Suprapubic skin (tissue), 4 donors: ENCODE results near the gene TMEM178B.

Source experiments
- EP300 ChIP-seq: sonication (generic); formaldehyde crosslinking; IDR thresholded peaks from one replicate; pipeline ENCODE4 v1.6.1; 2017; ENCODE audit warnings: antibody characterized with exemption
- POLR2A ChIP-seq, 2 donors: fragments of 450-650 bp; IDR thresholded peaks; one replicate each; pipeline ENCODE4 v1.6.1; 2017; ENCODE audit warnings: antibody characterized with exemption in 2 of 2, mild to moderate bottlenecking in 2 of 2, moderate library complexity in 2 of 2
- POLR2AphosphoS5 ChIP-seq, 3 donors: sonication (generic); formaldehyde crosslinking; IDR thresholded peaks; one replicate each; pipeline ENCODE4 v1.6.1; 2017; ENCODE audit warnings: antibody characterized with exemption in 3 of 3
- TF ChIP-seq, protein P1 (sequence below), 2 donors: fragments of 200-600 bp in 1 of 2; fragments of 450-650 bp in 1 of 2; sonication (generic) in 1 of 2; IDR thresholded peaks; one replicate each; pipeline ENCODE4 v1.5.1; 2016 to 2019; ENCODE audit warnings: antibody characterized with exemption in 2 of 2, mild to moderate bottlenecking in 1 of 2, moderate library complexity in 1 of 2

DNA sequence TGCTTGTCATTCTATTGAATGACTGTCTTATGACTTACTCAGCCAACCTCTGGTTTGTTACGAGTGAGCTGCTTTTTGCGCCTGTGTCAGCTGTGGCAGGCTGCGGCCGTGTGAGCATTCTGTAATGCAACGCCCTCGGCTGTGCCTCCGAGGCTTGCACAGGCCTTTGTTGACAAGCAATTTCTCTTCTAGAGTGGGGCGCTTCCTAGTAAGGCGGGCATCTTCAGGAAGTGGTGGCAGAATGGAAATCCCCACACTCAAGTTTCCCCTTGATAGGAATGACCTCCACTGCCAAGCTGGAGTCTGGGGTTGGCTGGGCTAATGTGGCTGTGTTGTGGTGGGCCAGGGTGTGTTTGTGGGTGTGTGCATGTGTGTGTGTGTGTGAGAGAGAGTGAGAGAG, 20.2 kb upstream of the TMEM178B start:
- TF ChIP-seq, protein P1, sequence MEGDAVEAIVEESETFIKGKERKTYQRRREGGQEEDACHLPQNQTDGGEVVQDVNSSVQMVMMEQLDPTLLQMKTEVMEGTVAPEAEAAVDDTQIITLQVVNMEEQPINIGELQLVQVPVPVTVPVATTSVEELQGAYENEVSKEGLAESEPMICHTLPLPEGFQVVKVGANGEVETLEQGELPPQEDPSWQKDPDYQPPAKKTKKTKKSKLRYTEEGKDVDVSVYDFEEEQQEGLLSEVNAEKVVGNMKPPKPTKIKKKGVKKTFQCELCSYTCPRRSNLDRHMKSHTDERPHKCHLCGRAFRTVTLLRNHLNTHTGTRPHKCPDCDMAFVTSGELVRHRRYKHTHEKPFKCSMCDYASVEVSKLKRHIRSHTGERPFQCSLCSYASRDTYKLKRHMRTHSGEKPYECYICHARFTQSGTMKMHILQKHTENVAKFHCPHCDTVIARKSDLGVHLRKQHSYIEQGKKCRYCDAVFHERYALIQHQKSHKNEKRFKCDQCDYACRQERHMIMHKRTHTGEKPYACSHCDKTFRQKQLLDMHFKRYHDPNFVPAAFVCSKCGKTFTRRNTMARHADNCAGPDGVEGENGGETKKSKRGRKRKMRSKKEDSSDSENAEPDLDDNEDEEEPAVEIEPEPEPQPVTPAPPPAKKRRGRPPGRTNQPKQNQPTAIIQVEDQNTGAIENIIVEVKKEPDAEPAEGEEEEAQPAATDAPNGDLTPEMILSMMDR (IDR thresholded peaks at IDR 0.05) = no peak
- TF ChIP-seq POLR2A (IDR thresholded peaks at IDR 0.05) (no peak), EP300 (no peak), POLR2AphosphoS5 (IDR thresholded peaks at IDR 0.05) (no peak)
